ENCODE measurements around the gene CKS1B.

- TF ChIP-seq CTCF (IDR thresholded peaks at IDR 0.05; ENCODE audit: insufficient read depth, low read length) (no peak), GABPA (IDR thresholded peaks at IDR 0.05; ENCODE audit: low read depth) (no peak), POLR2AphosphoS5 (IDR thresholded peaks at IDR 0.05; ENCODE audit: low read depth) (no peak), SPI1 (IDR thresholded peaks at IDR 0.05; ENCODE audit: borderline replicate concordance, low read depth) (no peak)
Measured at GRCh38 chr1:154940651-154941194, 33.8 kb upstream of the CKS1B start.

Data from HL-60 (cell line).